Right lobe of liver (tissue), 6 donors: ENCODE measurements around the gene SERPINB1. TPM values are rescaled to one million over a fixed set of nuclear protein-coding genes. Genes with fewer than 3 reads are reported as not detected.

ENCODE experiments used
- ATAC-seq, 4 donors: fragments of 200-7000 bp; cut with Tn5 transposase; one replicate each; pipeline ENCODE4 v1.9.1; 2020; ENCODE audit warnings: mild to moderate bottlenecking in 4 of 4, moderate library complexity in 4 of 4
- DNase-seq, 3 donors: peaks; one replicate each; pipeline ENCODE4 v3.0.0-alpha.2; 2020
- H3K27ac ChIP-seq, 3 donors: fragments of 200-600 bp; one replicate each; pipeline ENCODE4 v1.8.0; 2022
- H3K27me3 ChIP-seq, 2 donors: fragments of 200-600 bp; one replicate each; pipeline ENCODE4 v1.8.0; 2022
- H3K36me3 ChIP-seq, 4 donors: fragments of 200-600 bp; sonication (generic) in 1 of 4; one replicate each; pipeline versions ENCODE4 v1.5.1 to v1.8.0; 2017 to 2022; ENCODE audit warnings: control low read depth in 1 of 4
- H3K4me1 ChIP-seq, 4 donors: fragments of 200-600 bp; sonication (generic) in 1 of 4; one replicate each; pipeline versions ENCODE4 v1.5.1 to v1.8.0; 2017 to 2022; ENCODE audit warnings: control low read depth in 1 of 4
- H3K4me3 ChIP-seq, 3 donors: fragments of 200-600 bp; one replicate each; pipeline ENCODE4 v1.8.0; 2022
- H3K9me3 ChIP-seq, 4 donors: fragments of 200-600 bp; sonication (generic) in 1 of 4; one replicate each; pipeline versions ENCODE4 v1.5.1 to v1.8.0; 2017 to 2022; ENCODE audit warnings: control low read depth in 1 of 4
- POLR2A ChIP-seq: fragments of 450-650 bp; IDR thresholded peaks from one replicate; pipeline ENCODE4 v1.6.1; 2017; ENCODE audit warnings: antibody characterized with exemption, mild to moderate bottlenecking
- WGBS: methylation state at CpG from one replicate; pipeline ENCODE4 v1.1.6; 2018; ENCODE audit warnings: low coverage, low lambda C conversion rate; ENCODE audit not compliant: insufficient coverage; ENCODE audit errors: missing lambda C conversion rate; 5-methylcytosine and 5-hydroxymethylcytosine counted together
- intact Hi-C, 2 donors: fragments of 100-400 bp; cut with DNase I; formaldehyde crosslinking; loops; one replicate each; pipeline versions ENCODE4 v1.11.2 to v1.14.1; 2022
- total RNA-seq, 6 experiments: library from RNA; depleted of rRNA in 2 of 6; stranded (reverse); fragments of >200 nt in 2 of 6; fragmentation: NEBNext Ultra II Directional in 3 of 6; extraction: Animal tissue kit (Norgen Biotek cat#: 25700) in 3 of 6; gene quantifications; one replicate each; pipeline versions ENCODE4 v1.1.0 to v1.2.4, GENCODE V29; 2016 to 2023
- TF ChIP-seq, protein P1 (sequence below), 4 donors: fragments of 200-600 bp in 3 of 4; fragments of 450-650 bp in 1 of 4; IDR thresholded peaks; one replicate each; pipeline versions ENCODE4 v1.5.1 to v1.8.0; 2016 to 2022; ENCODE audit warnings: antibody characterized with exemption in 4 of 4, mild to moderate bottlenecking in 2 of 4
- donor health status: DM: no; HTN: yes; CAD: no.
- donor health status: DM: no; HTN: no; CAD: no.
- donor health status: DM: no; HTN: no; CAD: no.
- donor health status: DM: no; HTN: yes; CAD: no.
- donor health status: DM: no; HTN: yes; CAD: no.

SERPINB1 gene
- total RNA-seq, 6 experiments from 2014 or later, result 7.2 to 44.6 (median 25.2) TPM

DNA sequence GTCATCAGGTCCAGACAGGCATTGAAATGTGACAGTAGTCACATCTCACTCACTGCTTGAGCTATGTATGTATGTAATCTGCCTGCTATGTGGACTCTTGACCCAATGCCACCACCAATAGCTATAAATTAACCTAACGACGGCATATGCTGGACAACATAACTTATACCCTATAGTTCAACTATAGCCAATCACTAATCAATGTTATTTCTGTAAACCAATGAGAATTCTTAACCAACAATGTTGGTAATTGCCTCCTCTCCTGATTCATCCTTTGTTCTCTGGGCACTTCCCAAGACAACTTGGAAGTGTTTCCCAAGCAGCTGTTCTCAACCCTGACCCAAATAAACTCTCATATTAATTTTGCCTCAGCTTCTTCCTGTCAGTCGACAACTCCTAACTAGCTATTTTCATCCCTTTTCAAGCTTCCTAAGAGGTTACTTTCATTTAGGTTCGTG is 24.1 kb upstream of the SERPINB1 start:
- no peaks in the 10 kb centered on the region for H3K27me3 ChIP-seq
- H3K4me3 ChIP-seq, result no peak overlapping the region
- H3K4me1 ChIP-seq, result peaks cover 0 to 7% (median 0%) of the 10 kb centered on the region in 4 donors
- no peak for DNase-seq
- WGBS, result 31% methylated on average over 4 of the region's 4 CpGs
- TF ChIP-seq POLR2A, result no peak
- TF ChIP-seq, protein P1, sequence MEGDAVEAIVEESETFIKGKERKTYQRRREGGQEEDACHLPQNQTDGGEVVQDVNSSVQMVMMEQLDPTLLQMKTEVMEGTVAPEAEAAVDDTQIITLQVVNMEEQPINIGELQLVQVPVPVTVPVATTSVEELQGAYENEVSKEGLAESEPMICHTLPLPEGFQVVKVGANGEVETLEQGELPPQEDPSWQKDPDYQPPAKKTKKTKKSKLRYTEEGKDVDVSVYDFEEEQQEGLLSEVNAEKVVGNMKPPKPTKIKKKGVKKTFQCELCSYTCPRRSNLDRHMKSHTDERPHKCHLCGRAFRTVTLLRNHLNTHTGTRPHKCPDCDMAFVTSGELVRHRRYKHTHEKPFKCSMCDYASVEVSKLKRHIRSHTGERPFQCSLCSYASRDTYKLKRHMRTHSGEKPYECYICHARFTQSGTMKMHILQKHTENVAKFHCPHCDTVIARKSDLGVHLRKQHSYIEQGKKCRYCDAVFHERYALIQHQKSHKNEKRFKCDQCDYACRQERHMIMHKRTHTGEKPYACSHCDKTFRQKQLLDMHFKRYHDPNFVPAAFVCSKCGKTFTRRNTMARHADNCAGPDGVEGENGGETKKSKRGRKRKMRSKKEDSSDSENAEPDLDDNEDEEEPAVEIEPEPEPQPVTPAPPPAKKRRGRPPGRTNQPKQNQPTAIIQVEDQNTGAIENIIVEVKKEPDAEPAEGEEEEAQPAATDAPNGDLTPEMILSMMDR (IDR thresholded peaks at IDR 0.05), result no peak
- H3K27ac ChIP-seq, result peak overlapping the region in 1 of 3 donors; percentile 22
- peak in 1 of 4 donors; percentile 44 for ATAC-seq
- intact Hi-C loops, result no loop called here
- H3K36me3 ChIP-seq, result no peaks in the 10 kb centered on the region
- H3K9me3 ChIP-seq, result no peaks in the 10 kb centered on the region

DNA sequence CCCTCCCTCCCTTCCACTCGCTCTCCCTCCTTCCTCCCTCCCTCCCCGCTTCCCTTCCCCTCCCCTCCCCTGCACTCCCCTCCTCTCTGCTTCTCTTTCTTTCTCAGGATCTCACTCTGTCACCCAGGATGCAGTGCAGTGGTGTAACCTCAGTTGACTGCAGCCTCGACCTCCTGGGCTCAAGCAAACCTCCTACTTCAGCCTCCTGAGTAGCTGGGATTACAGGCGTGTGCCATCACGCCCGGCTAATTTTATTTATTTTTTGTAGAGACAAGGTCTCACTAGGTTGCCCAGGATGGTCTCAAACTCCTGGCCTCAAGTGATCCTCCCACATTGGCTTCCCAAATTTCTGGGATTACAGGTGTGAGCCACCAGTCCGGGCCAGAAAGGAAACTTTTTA is 23.6 kb upstream of the SERPINB1 start:
- Histone ChIP-seq H3K4me1 (peaks cover 0 to 7% (median 0%) of the 10 kb centered on the region in 4 donors), H3K36me3 (no peaks in the 10 kb centered on the region), H3K4me3 (no peak overlapping the region), H3K9me3 (no peaks in the 10 kb centered on the region), H3K27me3 (no peaks in the 10 kb centered on the region), H3K27ac (peak overlapping the region in 1 of 3 donors; percentile 22)
- intact Hi-C loops, result no loop called here
- DNase-seq, result no peak
- 79% methylated on average over 5 of the region's 7 CpGs for WGBS
- TF ChIP-seq, protein P1 (IDR thresholded peaks at IDR 0.05), result no peak
- TF ChIP-seq POLR2A, result no peak
- ATAC-seq, result no peak

DNA sequence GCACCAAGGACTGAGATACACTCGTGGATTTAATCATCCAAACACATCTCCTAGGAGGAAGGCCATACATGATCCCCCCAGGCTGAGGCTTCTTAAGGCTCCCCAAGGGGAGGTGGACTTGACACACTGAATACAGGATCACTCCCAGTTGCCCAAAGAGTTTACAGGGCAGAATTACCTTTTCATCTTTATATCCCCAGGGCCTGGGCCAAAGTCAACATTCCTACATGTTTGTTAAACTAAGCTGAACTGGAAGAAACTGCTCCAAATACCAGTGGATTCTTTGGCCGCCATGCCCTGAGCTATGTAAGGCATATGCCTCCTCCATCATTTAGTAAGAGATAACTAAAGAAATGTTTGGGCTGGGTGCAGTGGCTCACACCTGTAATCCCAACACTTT is 22.2 kb upstream of the SERPINB1 start:
- no peak for ATAC-seq

DNA sequence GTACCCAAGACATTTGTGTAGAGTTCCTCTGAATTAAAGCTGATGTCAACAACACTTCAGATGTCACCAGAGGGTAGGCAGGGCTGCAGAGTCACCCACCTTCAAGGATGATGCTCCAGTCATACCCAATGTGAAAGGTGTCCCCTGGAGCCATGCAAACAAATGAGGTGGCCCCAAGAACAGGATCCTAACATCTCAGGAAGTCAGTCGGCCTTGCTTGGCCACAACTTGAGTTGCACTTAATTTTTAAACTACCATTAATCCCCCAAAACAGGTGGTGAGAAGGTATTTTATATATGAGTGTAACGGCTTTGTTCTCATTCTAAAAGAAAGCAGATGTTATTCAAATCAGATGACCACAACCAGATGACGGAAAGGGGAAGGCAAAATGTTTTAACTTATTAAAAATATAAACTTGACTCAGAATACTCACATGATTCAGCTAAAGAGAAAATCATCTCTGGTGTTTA is 21.1 kb upstream of the SERPINB1 start:
- DNase-seq, result no peak
- no peaks in the 10 kb centered on the region for H3K27me3 ChIP-seq
- ATAC-seq, result no peak
- H3K27ac ChIP-seq, result no peak overlapping the region
- H3K9me3 ChIP-seq, result no peaks in the 10 kb centered on the region
- H3K4me3 ChIP-seq, result no peak overlapping the region
- no peaks in the 10 kb centered on the region for H3K36me3 ChIP-seq
- TF ChIP-seq, protein P1 (IDR thresholded peaks at IDR 0.05), result no peak
- TF ChIP-seq POLR2A, result no peak
- 43% methylated on average over 3 of the region's 3 CpGs for WGBS
- H3K4me1 ChIP-seq, result peaks cover 0 to 13% (median 0%) of the 10 kb centered on the region in 4 donors
- intact Hi-C loops, result no loop called here

More for the DNA sequence above, 22.2 kb upstream of the SERPINB1 start:
- H3K36me3 ChIP-seq, result no peaks in the 10 kb centered on the region
- H3K9me3 ChIP-seq, result no peaks in the 10 kb centered on the region
- intact Hi-C loops, result no loop called here
- no peak overlapping the region for H3K27ac ChIP-seq
- no peak for DNase-seq
- 72% methylated on average over 2 of the region's 2 CpGs for WGBS
- TF ChIP-seq, protein P1 (IDR thresholded peaks at IDR 0.05), result no peak
- TF ChIP-seq POLR2A, result no peak
- H3K4me3 ChIP-seq, result no peak overlapping the region
- H3K4me1 ChIP-seq, result peaks cover 0 to 7% (median 0%) of the 10 kb centered on the region in 4 donors
- no peaks in the 10 kb centered on the region for H3K27me3 ChIP-seq

DNA sequence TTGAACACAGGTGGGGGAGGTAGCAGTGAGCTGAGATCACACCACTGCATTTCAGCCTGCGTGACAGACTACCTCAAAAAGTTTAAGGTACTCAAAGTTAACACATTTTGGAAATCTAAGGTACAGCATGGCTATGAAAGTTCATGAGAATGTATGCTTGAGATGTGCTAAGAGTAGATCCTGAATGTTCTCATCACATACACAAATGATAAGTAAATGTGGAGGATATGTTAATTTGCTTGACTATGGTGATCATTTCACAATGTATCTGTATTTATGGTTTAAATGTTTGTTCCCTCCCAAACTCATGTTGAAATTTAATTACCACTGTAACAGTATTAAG is 20.1 kb upstream of the SERPINB1 start:
- Histone ChIP-seq H3K4me3 (no peak overlapping the region), H3K4me1 (peaks cover 0 to 21% (median 0%) of the 10 kb centered on the region in 4 donors), H3K9me3 (no peaks in the 10 kb centered on the region), H3K27ac (no peak overlapping the region), H3K36me3 (no peaks in the 10 kb centered on the region), H3K27me3 (no peaks in the 10 kb centered on the region)
- intact Hi-C loops, result no loop called here
- DNase-seq (no peak), ATAC-seq (no peak)
- no peak for TF ChIP-seq POLR2A
- WGBS, result 67% methylated on average over 1 of the region's 1 CpG
